ENCODE results near the gene YAF2. TPM values are rescaled to one million over a fixed set of nuclear protein-coding genes. Genes with fewer than 3 reads are reported as not detected.
A peak's percentile ranks its signal among the peaks of the same experiment; 100 is the strongest.

The YAF2 gene
- total RNA-seq, 2 donors from 2014 or later = 65.1 to 71.3 TPM

DNA sequence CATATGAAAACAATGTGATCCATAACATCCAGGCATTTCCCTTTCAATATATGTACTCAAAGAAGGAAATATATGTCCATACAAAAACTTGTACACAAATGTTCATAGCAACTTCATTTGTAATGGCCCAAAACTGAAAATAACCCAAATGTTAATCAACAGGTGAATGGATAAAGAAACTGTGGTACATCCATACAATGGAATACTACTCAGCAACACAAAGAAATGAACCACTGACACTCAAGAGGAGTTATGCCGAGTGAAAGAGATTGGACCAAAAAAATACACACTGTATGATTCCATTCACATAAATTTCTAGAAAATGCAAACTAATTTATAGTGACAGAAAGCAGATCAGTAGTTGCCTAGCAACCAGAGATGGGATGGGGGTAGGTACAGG lies 63.1 kb downstream of the YAF2 start:
- Mint-ChIP-seq H3K27ac (no peak overlapping the region), H3K4me3 (no peak overlapping the region), H3K4me1 (peaks cover 15% of the 10 kb centered on the region), H3K36me3 (ENCODE audit: low read depth) (peaks cover 6% of the 10 kb centered on the region), H3K27me3 (no peaks in the 10 kb centered on the region)
- DNase-seq = no peak
- ATAC-seq = no peak
- no peaks in the 10 kb centered on the region for H3K9me3 ChIP-seq (ENCODE audit: control insufficient read depth, low read length, poor library complexity, severe bottlenecking)

DNA sequence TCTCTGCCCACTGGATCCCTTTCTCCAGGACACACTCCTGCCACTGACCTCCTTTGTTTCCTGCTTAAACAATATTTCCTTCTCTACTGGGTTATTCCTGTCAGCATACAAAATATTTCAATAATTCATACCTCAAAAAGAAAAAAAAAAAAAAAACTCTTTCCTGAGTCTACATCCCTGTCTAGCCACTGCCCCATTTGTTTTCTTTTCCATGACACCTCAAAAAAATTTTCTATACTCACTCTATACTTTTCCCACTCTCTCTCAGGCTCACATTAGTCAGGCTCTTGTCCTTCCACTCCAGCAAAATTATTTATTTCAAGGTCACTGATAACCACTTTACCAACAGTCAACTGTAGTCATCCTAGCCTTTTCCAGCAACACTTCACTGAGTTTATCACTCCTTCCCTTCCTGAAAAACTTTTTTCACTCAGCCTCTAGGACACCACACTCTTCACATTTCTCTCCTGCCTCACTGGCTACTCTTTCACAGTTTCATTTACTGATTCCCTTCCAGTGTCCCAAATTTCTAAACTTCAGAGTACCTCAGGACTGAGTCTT lies 64.0 kb downstream of the YAF2 start:
- peaks cover 6% of the 10 kb centered on the region for H3K36me3 Mint-ChIP-seq (ENCODE audit: low read depth)
- peaks cover 15% of the 10 kb centered on the region for H3K4me1 Mint-ChIP-seq
- no peak for ATAC-seq
- H3K27me3 Mint-ChIP-seq = no peaks in the 10 kb centered on the region
- H3K4me3 Mint-ChIP-seq = no peak overlapping the region
- H3K9me3 ChIP-seq (ENCODE audit: control insufficient read depth, low read length, poor library complexity, severe bottlenecking) = no peaks in the 10 kb centered on the region
- no peak for DNase-seq
- peak overlapping the region; percentile 64 for H3K27ac Mint-ChIP-seq

DNA sequence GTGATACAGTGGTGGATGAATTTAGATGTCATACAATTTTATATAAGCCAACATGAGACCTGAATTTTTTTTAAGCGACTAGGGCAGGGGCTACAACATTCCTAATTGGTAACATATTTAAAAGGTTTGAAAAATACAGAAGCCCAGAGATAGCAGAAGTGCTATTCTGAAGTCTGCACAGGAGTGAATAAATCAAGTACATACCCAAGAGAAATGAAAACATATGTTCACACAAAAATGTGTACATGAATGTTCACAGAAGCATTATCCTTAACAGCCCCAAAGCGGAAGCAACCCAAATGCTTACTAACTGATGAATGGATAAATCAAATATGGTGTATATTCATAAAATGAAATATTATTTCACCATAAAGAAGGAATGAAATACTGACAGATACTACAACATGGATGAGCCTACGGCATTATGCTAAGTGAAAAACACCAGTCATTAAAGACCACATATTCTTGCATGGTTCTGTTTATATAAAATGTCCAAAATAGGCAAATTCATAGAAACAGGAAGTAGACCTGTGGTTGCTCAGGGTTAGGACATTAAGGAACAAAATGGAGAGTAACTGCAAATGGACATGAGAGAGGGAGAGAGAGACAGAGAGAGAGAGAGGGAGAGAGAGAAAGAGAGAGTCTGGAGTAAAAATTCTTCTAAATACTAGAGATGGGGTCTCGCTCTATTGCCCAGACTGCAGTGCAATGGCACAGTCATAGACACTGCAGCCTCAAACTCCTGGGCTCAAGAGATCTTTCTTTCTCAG lies 65.4 kb downstream of the YAF2 start:
- DNase-seq = no peak
- H3K4me3 Mint-ChIP-seq = no peak overlapping the region
- peak overlapping the region; percentile 64 for H3K27ac Mint-ChIP-seq
- no peaks in the 10 kb centered on the region for H3K27me3 Mint-ChIP-seq
- no peaks in the 10 kb centered on the region for H3K9me3 ChIP-seq (ENCODE audit: control insufficient read depth, low read length, poor library complexity, severe bottlenecking)
- no peak for ATAC-seq
- peaks cover 6% of the 10 kb centered on the region for H3K36me3 Mint-ChIP-seq (ENCODE audit: low read depth)
- peaks cover 15% of the 10 kb centered on the region for H3K4me1 Mint-ChIP-seq

DNA sequence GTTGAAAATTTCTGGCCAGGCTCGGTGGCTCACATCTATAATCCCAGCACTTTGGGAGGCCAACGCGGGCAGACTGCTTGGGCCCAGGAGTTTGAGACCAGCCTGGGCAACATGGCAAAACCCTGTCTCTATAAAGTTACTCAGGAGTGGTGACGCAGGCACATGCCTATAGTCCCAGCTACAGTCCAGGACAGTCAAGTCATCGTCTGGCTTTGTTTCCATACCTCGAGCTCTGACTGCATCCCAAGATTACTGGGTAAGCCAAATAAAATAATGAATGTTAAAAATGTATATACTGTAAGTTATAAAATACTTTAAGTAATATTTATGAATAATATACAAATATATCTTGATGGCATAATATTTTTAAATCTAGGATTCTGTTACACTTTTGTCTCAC lies 70.3 kb downstream of the YAF2 start:
- no peak overlapping the region for H3K27ac Mint-ChIP-seq
- H3K4me3 Mint-ChIP-seq = no peak overlapping the region
- no peaks in the 10 kb centered on the region for H3K9me3 ChIP-seq (ENCODE audit: control insufficient read depth, low read length, poor library complexity, severe bottlenecking)
- no peak for DNase-seq
- no peaks in the 10 kb centered on the region for H3K27me3 Mint-ChIP-seq
- H3K4me1 Mint-ChIP-seq = peaks cover 7% of the 10 kb centered on the region
- ATAC-seq = no peak
- no peaks in the 10 kb centered on the region for H3K36me3 Mint-ChIP-seq (ENCODE audit: low read depth)

DNA sequence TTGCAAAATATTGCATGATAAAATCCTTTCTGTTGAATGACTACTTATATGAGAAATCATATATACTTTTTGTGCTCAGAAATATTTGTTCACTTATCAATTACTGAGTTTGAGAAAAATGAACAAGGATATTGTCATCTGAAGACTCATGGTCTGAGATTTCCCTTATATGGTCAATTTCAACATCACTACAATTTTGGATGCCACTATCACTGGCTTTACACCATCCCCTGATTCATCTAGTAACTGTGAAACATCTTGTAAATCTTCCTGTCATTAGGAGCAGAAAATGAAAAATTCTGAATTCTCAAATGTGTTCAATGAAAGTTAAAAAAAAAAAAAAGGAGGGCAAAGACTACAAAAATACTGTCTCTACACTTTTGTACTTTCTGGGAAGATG lies 71.5 kb downstream of the YAF2 start:
- Mint-ChIP-seq H3K27me3 (no peaks in the 10 kb centered on the region), H3K4me1 (peaks cover 11% of the 10 kb centered on the region), H3K27ac (peak overlapping the region; percentile 29), H3K4me3 (no peak overlapping the region), H3K36me3 (ENCODE audit: low read depth) (no peaks in the 10 kb centered on the region)
- ATAC-seq (no peak), DNase-seq (no peak)
- no peaks in the 10 kb centered on the region for H3K9me3 ChIP-seq (ENCODE audit: control insufficient read depth, low read length, poor library complexity, severe bottlenecking)

DNA sequence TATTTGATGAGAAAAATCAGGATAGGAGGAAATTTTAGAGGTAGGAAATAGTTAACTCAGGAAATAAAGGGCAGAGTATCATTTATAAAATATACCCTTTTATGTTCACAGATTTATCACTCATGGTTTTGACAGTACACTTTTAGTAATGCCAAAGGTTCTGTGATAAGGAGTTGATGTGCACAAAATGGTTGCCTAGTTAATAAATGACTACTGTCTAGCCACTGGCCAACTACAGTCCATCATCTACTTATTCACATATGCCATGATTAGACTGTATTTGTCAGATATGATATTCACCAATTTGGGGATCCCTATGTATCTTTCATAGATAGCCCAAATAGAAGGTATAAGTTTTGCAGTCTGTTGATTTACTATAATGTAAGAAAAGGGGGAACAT lies 74.1 kb downstream of the YAF2 start:
- ATAC-seq (no peak), DNase-seq (no peak)
- Mint-ChIP-seq H3K27me3 (no peaks in the 10 kb centered on the region), H3K27ac (peak overlapping the region; percentile 53), H3K4me1 (peaks cover 11% of the 10 kb centered on the region), H3K4me3 (no peak overlapping the region), H3K36me3 (ENCODE audit: low read depth) (peaks cover 3% of the 10 kb centered on the region)
- H3K9me3 ChIP-seq (ENCODE audit: control insufficient read depth, low read length, poor library complexity, severe bottlenecking) = no peaks in the 10 kb centered on the region

DNA sequence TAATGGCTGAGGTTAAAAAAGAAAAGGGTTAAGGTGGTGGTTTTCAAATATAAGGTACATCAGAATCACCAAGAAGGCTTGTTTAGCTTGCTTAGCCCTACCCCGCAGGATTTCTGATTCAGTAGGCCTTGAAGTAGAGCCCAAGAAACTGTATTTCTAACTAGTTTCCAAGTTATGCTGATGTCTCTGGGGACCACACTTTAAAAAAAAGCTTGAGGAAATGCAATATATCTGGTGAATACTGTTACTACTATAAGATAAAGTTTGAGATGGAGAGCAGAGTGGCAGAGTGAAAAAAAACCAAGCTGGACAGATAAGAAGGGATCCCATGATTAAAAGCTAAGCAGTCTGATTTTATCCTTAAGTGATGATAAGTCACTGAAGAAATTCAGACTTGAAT lies 75.1 kb downstream of the YAF2 start:
- no peaks in the 10 kb centered on the region for H3K9me3 ChIP-seq (ENCODE audit: control insufficient read depth, low read length, poor library complexity, severe bottlenecking)
- Mint-ChIP-seq H3K27ac (peak overlapping the region; percentile 53), H3K4me3 (no peak overlapping the region), H3K4me1 (peaks cover 11% of the 10 kb centered on the region), H3K27me3 (no peaks in the 10 kb centered on the region), H3K36me3 (ENCODE audit: low read depth) (peaks cover 3% of the 10 kb centered on the region)
- no peak for DNase-seq
- no peak for ATAC-seq

DNA sequence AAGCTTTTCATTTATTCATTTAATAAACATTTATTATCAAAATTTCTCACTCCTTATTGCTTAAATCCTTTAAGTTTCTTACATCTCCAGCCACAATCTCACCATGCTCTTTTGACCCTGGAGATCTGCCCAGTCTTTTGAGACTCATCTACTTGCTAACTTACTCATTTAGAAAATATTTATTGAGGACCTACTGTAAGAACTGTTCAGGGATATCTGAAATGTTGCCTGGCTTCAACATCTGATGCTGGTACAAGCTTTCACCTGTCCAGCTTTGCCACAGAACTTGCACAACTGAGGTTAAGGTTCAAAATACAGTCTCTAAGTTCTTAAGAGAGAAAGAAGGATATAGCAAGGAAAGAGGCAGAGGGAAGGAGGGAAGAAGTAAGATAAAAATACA lies 75.9 kb downstream of the YAF2 start:
- Mint-ChIP-seq H3K27ac (peak overlapping the region; percentile 53), H3K4me1 (peaks cover 11% of the 10 kb centered on the region), H3K4me3 (no peak overlapping the region), H3K36me3 (ENCODE audit: low read depth) (peaks cover 3% of the 10 kb centered on the region), H3K27me3 (no peaks in the 10 kb centered on the region)
- H3K9me3 ChIP-seq (ENCODE audit: control insufficient read depth, low read length, poor library complexity, severe bottlenecking) = no peaks in the 10 kb centered on the region
- DNase-seq (no peak), ATAC-seq (no peak)

DNA sequence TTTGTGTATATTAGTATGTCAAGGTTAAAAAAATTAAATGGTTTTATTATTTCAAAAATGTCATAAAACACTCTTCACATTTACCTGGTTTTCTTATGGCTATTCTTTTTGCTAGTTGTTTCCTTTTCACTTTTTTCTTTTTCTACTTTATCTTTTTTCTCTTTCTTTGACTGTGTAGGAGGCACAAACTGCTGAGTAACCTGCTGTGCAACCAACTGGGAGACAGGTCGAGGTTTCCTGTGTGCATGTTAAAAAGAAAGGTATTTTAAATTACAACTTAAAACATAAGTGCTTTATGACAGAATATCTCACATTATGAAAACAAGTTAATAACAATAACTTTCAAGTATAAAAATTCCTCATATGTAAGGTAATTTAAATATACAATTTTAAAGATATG lies 76.5 kb downstream of the YAF2 start:
- no peaks in the 10 kb centered on the region for H3K9me3 ChIP-seq (ENCODE audit: control insufficient read depth, low read length, poor library complexity, severe bottlenecking)
- Mint-ChIP-seq H3K4me3 (no peak overlapping the region), H3K4me1 (peaks cover 12% of the 10 kb centered on the region), H3K27me3 (no peaks in the 10 kb centered on the region), H3K27ac (no peak overlapping the region), H3K36me3 (ENCODE audit: low read depth) (peaks cover 3% of the 10 kb centered on the region)
- no peak for DNase-seq
- ATAC-seq = no peak

DNA sequence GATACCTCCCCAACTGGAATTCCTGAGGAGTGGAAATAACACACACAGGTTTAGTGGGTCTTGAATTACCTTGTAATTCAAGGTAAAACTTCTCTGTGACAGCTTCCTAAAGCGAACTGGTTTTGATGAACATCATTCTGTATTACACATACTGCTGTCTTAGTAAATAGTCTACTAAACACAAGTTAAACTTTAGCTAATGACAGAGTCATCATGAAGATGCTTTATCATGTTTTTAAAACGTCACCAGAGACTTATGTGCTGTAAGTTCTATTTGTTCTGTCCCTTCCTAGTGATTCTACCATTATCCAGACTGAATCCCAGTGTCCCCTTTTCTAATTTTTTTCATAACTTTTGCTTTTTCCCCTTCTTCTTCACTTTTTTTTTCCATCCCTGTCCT lies 81.8 kb downstream of the YAF2 start:
- no peaks in the 10 kb centered on the region for H3K27me3 Mint-ChIP-seq
- no peak overlapping the region for H3K4me3 Mint-ChIP-seq
- peaks cover 3% of the 10 kb centered on the region for H3K36me3 Mint-ChIP-seq (ENCODE audit: low read depth)
- H3K4me1 Mint-ChIP-seq = peaks cover 2% of the 10 kb centered on the region
- H3K9me3 ChIP-seq (ENCODE audit: control insufficient read depth, low read length, poor library complexity, severe bottlenecking) = no peaks in the 10 kb centered on the region
- H3K27ac Mint-ChIP-seq = no peak overlapping the region
- no peak for ATAC-seq
- DNase-seq = no peak

DNA sequence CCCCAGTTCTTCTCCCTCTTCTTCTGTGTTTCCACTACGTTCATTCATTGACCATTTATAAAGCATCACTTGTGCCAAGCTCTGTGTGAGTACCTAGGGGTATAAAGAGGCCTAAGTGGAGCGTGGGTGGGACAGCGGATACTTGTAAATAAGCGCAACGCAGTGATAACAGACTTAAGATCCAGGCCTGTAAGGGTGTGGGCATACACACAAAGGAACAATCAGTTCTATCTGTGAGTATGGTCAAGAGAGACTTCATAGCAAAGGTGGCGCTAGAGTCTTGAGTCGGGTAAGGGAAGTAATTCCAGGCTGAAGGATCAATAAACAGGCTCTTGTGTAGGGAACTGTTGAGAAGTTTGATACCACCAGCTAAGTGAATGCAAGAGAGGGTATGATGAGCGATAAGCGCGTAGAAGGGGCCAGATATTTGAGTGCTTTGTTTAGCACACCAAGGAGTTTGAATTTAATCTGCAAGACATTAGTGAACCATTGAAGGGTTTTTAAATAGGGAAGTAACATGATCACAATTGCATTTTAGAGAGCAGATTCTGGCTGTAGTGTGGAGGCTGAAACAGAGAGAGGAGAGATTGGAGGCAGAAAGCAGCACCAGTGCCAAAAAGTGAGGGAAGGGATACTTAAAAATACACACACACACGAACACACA lies 92.4 kb downstream of the YAF2 start:
- ATAC-seq = no peak
- Mint-ChIP-seq H3K27me3 (no peaks in the 10 kb centered on the region), H3K4me3 (peak overlapping the region; percentile 98), H3K27ac (peak overlapping the region; percentile 45), H3K36me3 (ENCODE audit: low read depth) (no peaks in the 10 kb centered on the region), H3K4me1 (peaks cover 30% of the 10 kb centered on the region)
- no peak for DNase-seq
- no peaks in the 10 kb centered on the region for H3K9me3 ChIP-seq (ENCODE audit: control insufficient read depth, low read length, poor library complexity, severe bottlenecking)

DNA sequence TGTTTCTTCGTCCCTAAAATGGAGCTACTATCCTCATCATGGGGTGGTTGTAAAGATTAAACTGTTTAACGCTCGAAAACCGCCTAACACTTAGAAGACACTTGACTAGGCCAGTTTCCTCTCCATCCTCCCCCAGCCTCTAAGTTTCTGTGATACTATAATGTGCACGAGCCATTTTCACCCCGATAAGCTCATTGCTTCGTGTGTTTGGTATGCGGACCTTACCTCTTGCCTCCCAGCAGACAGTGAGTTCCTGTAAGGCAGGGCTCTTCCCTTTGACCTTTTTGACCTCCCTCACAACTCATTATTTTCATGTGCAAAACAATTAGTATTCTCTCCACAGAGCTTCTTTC lies 92.9 kb downstream of the YAF2 start:
- no peaks in the 10 kb centered on the region for H3K36me3 Mint-ChIP-seq (ENCODE audit: low read depth)
- peak; percentile 1 for ATAC-seq
- H3K4me3 Mint-ChIP-seq = peak overlapping the region; percentile 98
- no peaks in the 10 kb centered on the region for H3K9me3 ChIP-seq (ENCODE audit: control insufficient read depth, low read length, poor library complexity, severe bottlenecking)
- H3K4me1 Mint-ChIP-seq = peaks cover 33% of the 10 kb centered on the region
- H3K27ac Mint-ChIP-seq = peak overlapping the region; percentile 45
- no peaks in the 10 kb centered on the region for H3K27me3 Mint-ChIP-seq
- DNase-seq = no peak

DNA sequence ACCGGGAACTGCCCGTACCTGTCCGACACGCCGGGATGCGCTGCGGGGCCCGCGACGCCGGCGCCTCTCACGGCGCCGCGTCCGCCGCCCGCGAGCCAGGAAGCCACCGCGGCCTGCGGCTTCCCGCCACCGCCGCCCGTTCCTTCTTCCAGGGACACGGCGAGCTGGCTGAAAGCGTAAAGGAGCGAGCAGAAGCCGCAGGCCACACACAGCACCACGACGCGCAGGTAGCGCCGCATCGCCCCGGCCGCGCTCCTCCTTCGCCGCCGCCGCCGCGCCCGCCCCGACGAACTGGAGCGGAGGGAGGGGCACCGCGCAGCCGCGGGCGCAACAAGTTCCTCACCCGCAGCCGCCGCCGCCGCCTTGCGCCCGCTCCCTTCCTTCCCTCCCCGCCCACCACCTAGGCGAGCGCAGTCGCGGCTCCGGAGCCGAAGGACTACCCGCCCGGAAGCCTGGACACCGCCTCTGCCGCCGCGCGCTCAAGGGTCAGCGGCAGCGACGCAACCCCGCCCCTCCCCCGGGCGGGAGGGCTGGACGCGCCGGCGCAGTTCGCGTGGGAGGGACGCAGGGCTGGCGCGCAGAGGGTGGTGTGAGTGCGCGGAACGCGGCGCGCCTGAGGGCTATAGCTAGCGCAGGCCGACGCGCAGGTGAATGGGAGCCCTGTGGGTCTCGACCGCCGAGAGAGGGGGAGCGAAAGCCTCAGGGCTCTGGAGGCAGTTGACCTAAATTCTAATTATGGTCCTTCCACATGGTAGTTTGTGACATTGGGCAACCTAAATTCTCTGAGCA lies 93.4 kb downstream of the YAF2 start, which contains the start of gene GXYLT1:
TSS of gene GXYLT1 (minus strand) at position 467 of the 789 bp plus-strand sequence. CDS start at position 239, 228 bp downstream.
- ATAC-seq (peak; percentile 91), DNase-seq (peak; percentile 60 to 69 (median 69))
- Mint-ChIP-seq H3K27me3 (no peaks in the 10 kb centered on the region), H3K36me3 (ENCODE audit: low read depth) (no peaks in the 10 kb centered on the region), H3K4me3 (peak within 1 kb of the TSS; percentile 98), H3K4me1 (peaks cover 35% of the 10 kb centered on the region), H3K27ac (peak within 1 kb of the TSS; percentile 90)
- H3K9me3 ChIP-seq (ENCODE audit: control insufficient read depth, low read length, poor library complexity, severe bottlenecking) = no peaks in the 10 kb centered on the region

Measured in T-helper 17 cell (primary cell).